Fibroblast of lung (primary cell): ENCODE data around the gene ABCD4.

Experiments
- CTCF ChIP-seq, 2 donors: IDR thresholded peaks in 1 of 2; conservative IDR thresholded peaks in 1 of 2; 1 replicate in 1 of 2; 2 replicates in 1 of 2; pipeline ENCODE4 v1.5.1; 2011 to 2012; ENCODE audit warnings: low read length in 2 of 2, control low read depth in 1 of 2, inconsistent platforms in 1 of 2, low read depth in 1 of 2, mild to moderate bottlenecking in 1 of 2
- EZH2 ChIP-seq: IDR thresholded peaks from 2 replicates; pipeline ENCODE4 v1.5.1; 2012; ENCODE audit warnings: low read length, control low read depth, mild to moderate bottlenecking; ENCODE audit errors: missing control alignments

- TF ChIP-seq EZH2, result no peak
- TF ChIP-seq CTCF (conservative IDR thresholded peaks at IDR 0.05 in 1 of 2, IDR thresholded peaks at IDR 0.05 in 1 of 2; ENCODE audit: low read depth in 1 of 2, low read length in 2 of 2), result no peak
Observed at GRCh38 chr14:74265301-74265965, 37.3 kb downstream of the ABCD4 start.
